Renal pelvis (tissue), 4 donors: ENCODE data around the gene HCN3. TPM values are rescaled to one million over a fixed set of nuclear protein-coding genes. Genes with fewer than 3 reads are reported as not detected.
"Not testable (repeated sequence)": the region's sequence is repeated elsewhere in the genome, so short reads cannot be mapped to it uniquely, and the experiment has no call there.

Experiments used
- DNase-seq: peaks from one replicate; pipeline ENCODE4 v3.0.0-alpha.2; 2013
- polyA plus RNA-seq, 3 donors: library from polyadenylated mRNA; unstranded; fragments of 120-200 nt; gene quantifications; one replicate each; pipeline ENCODE4 v1.2.1, GENCODE V29; 2013; ENCODE audit not compliant: insufficient read length in 3 of 3

The HCN3 gene
- polyA plus RNA-seq, 3 donors: 11.6 to 13.7 (median 12.2) TPM

GRCh38 chr1:155279268-155279667 lies 2.0 kb downstream of the HCN3 start:
- DNase-seq: no peak

GRCh38 chr1:155282488-155283091 lies 5.3 kb downstream of the HCN3 start:
- no peak for DNase-seq

- no peak for DNase-seq
Observed at GRCh38 chr1:155284476-155284875, 7.2 kb downstream of the HCN3 start.

- DNase-seq: no peak
Observed at GRCh38 chr1:155285063-155285462, 7.8 kb downstream of the HCN3 start.

GRCh38 chr1:155285631-155286044 lies 8.4 kb downstream of the HCN3 start:
- DNase-seq: no peak

GRCh38 chr1:155286544-155286943 lies 9.3 kb downstream of the HCN3 start:
- no peak for DNase-seq

- DNase-seq: no peak
Observed at GRCh38 chr1:155287987-155288543, 10.8 kb downstream of the HCN3 start.

GRCh38 chr1:155291006-155291405 lies 13.7 kb downstream of the HCN3 start:
- DNase-seq: not testable (repeated sequence)

- DNase-seq: no peak
Observed at GRCh38 chr1:155293086-155293749, 16.0 kb downstream of the HCN3 start.

- DNase-seq: no peak
Observed at GRCh38 chr1:155294520-155295182, 17.4 kb downstream of the HCN3 start.

- DNase-seq: no peak
Observed at GRCh38 chr1:155295183-155295941, 18.1 kb downstream of the HCN3 start.

GRCh38 chr1:155295942-155296267 lies 18.6 kb downstream of the HCN3 start:
- no peak for DNase-seq

GRCh38 chr1:155296661-155297060 lies 19.4 kb downstream of the HCN3 start:
- no peak for DNase-seq

GRCh38 chr1:155297384-155297783 lies 20.1 kb downstream of the HCN3 start:
- no peak for DNase-seq

- DNase-seq: no peak
Observed at GRCh38 chr1:155300024-155300423, 22.8 kb downstream of the HCN3 start.

- no peak for DNase-seq
Observed at GRCh38 chr1:155300553-155301329, 23.5 kb downstream of the HCN3 start.

GRCh38 chr1:155301342-155301841 lies 24.1 kb downstream of the HCN3 start, which contains the start of gene PKLR:
Gene PKLR (minus strand): TSS chr1:155301438. CDS start chr1:155301395, 43 bp downstream.
- no peak for DNase-seq

- no peak for DNase-seq
Observed at GRCh38 chr1:155304558-155305063, 27.3 kb downstream of the HCN3 start.

- no peak for DNase-seq
Observed at GRCh38 chr1:155305881-155306391, 28.7 kb downstream of the HCN3 start.

- no peak for DNase-seq
Observed at GRCh38 chr1:155307247-155307740, 30.0 kb downstream of the HCN3 start.
